UCSD-AML1 (cell line): ENCODE measurements around the gene CTDSPL.
"Not testable (repeated sequence)": the region's sequence is repeated elsewhere in the genome, so short reads cannot be mapped to it uniquely, and the experiment has no call there.

Experiments
- DNase-seq: peaks from one replicate; lab custom pipeline; 2025; ENCODE audit not compliant: unreplicated experiment; lab: John Stamatoyannopoulos, UW

Gene CTDSPL

DNA sequence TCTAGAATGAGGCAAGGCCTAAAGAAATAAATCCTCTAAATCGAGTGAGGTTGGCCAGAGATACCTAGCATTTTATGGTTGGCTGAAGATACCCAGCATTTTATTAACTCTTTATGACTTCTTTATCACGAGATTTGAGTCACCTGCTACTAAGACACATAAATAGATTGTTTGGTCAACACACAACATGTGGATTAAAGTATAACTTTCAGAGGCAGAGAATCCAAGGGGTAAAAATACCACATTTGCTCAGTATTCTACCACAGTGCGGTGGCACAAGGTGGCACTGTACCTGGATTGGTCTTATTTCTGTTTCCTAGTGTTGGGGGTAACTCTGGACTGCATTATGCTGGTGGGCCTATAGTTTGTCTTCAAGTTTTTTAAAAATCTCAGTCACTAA is 102.0 kb downstream of the CTDSPL start:
- no peak for DNase-seq

DNA sequence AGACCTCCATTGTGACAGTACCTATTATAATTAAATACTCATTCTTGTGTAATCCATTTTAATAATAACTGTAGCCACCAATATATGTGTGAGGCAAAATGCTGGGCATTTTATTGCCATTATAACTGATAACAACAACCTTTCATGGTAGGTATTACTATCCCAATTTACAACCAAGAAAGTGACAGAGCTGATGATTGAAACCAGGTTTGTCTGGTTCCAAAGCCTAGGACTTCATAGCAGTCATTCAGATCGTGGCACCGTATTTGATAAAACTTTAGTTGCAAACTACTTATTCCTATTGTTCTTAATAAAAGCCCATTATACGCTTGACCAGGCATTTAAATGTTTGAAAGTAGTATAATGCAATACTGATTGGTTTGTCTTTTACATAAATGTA is 102.5 kb downstream of the CTDSPL start:
- no peak for DNase-seq

- DNase-seq = no peak
These were observed 103.0 kb downstream of the CTDSPL start for GRCh38 chr3:37964716-37965115.

- peak; percentile 68 for DNase-seq
These were observed 105.7 kb downstream of the CTDSPL start for GRCh38 chr3:37967260-37967881.

GRCh38 chr3:37968199-37968598 is 106.5 kb downstream of the CTDSPL start:
- no peak for DNase-seq

GRCh38 chr3:37968813-37969595 is 107.3 kb downstream of the CTDSPL start:
- DNase-seq = no peak

DNA sequence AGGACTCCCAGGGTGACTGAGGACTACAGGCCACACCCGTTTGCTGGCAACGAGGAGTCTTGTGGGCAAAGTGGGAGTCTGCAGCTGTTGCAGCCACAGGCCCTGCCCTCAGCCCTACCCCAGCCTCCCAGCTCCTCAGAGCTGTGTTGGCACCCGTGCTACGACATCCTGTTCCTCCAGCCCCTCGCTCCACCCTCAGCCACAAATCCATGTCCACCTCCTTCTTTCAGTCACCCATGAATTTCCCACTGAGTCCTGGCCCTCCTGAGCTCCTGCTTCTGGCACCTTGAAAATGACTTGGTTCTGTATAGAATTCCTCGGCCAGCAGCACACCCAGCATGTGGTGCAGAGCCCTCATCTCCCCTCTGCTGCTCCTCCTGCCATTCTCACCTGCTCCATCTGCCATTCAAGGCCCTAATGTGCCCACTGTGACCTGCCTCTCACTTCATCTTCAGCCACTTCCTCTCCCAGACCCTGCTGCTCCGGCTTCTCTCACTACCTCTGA is 108.0 kb downstream of the CTDSPL start:
- no peak for DNase-seq

GRCh38 chr3:37970802-37971201 is 109.1 kb downstream of the CTDSPL start:
- DNase-seq = no peak

DNA sequence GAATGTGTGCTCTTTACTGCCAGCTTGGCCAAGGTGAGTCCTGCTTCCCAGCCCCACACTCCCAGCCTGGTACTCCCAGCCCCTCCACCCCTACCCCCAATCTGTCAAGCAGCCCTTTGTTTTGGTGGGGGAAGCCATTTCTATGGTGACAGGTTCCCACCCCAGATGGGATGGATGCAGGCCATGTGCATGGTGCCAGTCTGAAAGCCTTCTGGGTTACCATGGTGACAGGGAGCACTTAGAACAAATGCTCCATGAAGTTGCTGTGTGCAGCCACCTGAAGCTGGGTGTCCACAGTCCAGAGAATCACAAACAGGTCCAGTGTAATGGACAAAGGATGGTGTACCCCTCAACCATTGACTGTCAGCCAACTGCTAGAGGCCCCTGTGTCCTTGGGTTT is 109.8 kb downstream of the CTDSPL start:
- DNase-seq = no peak

DNA sequence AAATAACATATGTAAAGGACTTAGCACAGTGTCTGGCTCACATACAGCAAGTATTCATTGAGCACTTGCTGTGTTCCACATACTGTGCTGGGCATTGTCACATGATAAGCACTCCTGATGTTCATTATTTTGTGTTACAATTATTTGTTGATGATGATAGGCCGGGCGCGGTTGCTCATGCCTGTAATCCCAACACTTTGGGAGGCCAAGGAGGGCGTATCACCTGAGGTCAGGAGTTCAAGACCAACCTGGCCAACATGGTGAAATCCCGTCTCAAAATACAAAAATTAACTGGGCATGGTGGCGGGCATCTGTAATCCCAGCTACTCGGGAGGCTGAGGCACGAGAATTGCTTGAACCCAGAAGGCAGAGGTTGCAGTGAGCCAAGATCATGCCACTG is 110.4 kb downstream of the CTDSPL start:
- DNase-seq = not testable (repeated sequence)

GRCh38 chr3:37973246-37974054 is 111.8 kb downstream of the CTDSPL start:
- DNase-seq = no peak

GRCh38 chr3:37974121-37975083 is 112.7 kb downstream of the CTDSPL start:
- peak; percentile 62 for DNase-seq

GRCh38 chr3:37979541-37980461 is 118.1 kb downstream of the CTDSPL start:
- no peak for DNase-seq

GRCh38 chr3:37980462-37981347 is 119.0 kb downstream of the CTDSPL start:
- DNase-seq = no peak

GRCh38 chr3:37981348-37981664 is 119.6 kb downstream of the CTDSPL start:
- no peak for DNase-seq

DNA sequence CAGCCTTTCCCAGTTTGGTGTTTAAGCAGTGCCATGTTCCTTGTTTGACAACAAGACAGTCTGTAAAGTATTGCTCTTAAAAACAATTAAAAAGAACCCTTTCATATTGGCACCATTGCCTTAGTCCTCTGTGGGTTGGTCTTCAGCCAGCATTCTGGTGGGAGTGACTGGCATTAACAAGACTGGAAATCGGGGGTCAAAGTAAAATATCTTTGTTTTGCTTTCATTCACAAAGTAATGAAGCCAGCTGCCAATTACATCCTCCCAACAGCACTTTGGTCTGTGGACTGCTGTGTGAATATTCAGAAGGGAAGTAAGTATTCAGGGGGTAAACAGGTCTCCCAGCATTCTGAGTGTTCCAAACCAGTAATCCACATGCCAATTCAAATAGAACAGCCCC is 120.7 kb downstream of the CTDSPL start:
- no peak for DNase-seq

DNA sequence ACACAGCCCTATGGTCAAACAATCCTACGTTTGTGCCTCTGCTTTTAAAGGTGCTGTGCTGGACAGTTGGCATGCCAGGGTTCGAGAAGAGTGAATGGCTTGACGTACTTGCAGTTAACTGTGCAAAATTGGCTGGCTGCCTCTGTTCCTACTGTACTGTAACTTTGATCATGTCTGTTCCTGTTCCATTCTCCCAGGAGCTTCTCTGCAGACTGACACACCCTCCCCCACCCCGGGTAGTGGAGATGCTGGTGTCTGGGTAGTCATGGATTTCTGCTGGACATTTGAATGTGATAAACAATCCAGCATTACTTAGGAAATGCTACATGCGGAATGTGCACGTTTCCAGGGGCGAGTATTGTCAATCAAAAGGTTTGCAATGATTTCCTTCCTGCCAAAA is 122.4 kb downstream of the CTDSPL start:
- DNase-seq = no peak

GRCh38 chr3:37984596-37984995 is 122.9 kb downstream of the CTDSPL start:
- DNase-seq = no peak
